HG03095 (cell line): ENCODE measurements around the gene BPHL.
"Not testable (repeated sequence)": the region's sequence is repeated elsewhere in the genome, so short reads cannot be mapped to it uniquely, and the experiment has no call there.

Experiments used
- ATAC-seq: cut with Tn5 transposase; IDR thresholded peaks from one replicate; pipeline ENCODE4 v1.9.1; 2021; ENCODE audit warnings: moderate library complexity; ENCODE audit not compliant: unreplicated experiment

BPHL gene

DNA sequence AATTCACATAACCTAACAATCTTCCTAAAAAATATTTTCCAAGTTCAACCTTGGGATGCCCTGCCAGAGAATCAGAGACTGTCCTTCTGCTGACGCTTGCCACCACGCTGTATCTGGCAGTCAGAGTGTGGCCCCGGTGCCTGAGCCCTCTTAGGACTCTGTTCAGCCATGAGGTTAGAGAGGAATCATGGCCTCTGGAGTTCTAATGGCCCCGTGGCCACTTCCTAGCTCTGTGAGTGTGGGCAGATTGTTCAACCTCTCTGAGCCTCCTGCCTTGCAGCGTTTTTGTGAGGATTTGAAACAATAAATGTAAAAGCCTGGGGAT lies 2.2 kb downstream of the BPHL start:
- no peak for ATAC-seq

DNA sequence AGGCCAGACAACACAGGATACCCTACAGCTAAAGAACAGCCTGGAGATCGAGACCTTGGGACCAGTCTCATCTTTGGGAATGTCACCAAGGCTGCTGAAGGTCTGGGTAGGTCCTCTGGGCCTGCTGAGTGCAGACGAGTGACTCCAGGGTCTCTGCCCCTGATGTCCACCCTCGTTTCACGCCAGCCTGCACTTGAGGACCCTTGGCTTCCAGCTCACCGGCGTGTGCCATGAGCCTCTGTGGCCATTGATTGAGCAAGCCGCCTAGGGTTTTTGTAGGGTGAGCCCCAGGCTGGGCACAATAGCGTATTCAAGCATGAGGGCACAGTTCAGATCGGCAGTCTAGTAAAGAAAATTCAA lies 4.3 kb downstream of the BPHL start:
- no peak for ATAC-seq

DNA sequence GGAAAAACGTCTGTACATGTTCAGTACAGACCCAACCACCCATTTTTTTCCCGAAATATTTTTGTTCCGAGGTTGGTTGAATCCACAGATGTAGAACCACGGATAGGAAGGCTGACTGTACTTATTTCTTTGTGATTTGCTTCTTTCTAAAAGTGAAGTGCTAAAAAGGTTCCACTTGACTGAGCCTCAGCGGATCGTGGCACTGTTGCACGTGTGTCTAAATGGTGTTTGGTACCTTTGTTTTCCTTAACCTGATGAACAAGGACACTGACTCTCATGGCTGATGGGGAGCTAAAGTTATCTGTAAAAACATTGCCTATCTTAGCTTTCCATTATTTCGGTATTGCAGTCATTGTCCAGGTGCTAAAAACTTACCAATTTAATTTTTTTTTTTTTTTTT lies 6.2 kb downstream of the BPHL start:
- no peak for ATAC-seq

DNA sequence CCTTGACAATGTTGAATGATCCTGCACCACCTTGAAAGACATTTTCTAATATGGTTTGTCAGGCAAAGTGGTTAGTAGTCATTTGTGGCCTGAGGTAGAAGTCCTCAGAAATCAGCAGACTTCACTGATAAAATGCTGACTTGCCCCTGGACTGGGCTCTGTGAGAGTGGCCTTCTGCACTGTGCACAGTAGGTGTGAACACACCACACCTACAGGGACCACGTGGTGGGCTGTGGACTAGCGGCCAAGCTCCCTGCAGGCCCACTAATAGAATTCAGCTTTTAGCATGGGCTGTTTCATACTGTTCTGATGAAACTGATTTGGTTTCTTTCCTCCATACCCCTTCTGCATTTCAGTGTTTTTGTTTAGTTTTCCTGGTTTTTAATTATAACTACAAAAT lies 7.3 kb downstream of the BPHL start:
- ATAC-seq, result no peak

DNA sequence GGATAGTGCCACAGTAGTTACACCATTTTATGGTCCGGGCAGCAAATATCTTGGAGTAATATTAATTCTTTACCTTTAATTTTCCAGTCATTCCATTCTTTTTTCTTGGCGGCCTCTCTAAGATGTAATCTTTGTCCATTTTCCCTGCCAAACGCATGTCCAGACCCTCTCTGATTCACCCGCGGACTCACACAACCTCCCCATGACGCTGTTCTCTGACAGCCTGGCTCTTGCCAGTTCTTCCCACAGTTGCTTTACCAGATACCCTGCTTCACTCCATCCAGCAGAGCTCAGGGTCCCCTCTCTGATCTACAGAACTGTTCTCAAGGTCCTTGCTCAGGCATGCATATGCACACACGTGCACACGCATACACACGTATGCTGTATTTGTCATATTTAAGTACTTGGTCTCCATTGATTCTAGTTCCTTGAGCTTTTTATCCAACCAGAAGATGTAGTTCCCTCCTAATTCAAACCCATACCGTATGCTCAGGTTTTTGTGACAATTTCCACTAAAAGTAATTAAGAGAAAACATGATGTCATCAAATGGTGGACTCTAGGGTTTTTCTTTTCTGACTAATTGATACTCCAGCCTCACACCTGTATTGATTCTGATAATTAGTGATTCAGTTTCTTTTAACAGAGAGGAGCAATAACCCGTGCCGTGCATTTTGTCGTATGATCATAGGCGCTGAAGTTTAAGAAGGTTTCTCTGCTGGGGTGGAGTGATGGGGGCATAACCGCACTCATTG lies 10.0 kb downstream of the BPHL start:
- no peak for ATAC-seq

DNA sequence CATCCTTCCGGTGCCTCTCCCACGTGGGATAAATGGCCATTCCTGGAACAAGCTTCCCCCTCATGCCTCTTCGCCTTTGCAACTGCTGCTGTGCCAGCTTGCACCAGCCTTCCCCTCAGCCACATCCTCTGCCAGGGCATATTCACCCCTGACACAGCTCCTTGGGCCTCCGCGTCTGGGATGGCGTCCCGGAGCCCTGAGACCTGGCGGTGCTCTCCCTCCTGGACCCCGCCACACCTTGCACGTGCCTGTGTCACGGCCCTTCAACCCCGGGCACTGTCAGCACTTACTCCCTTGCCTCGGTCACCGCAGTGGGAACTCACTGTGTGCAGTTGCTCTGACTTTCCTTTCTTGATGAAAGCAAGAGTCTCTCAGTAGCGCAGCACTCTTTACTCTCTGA lies 13.2 kb downstream of the BPHL start:
- no peak for ATAC-seq

DNA sequence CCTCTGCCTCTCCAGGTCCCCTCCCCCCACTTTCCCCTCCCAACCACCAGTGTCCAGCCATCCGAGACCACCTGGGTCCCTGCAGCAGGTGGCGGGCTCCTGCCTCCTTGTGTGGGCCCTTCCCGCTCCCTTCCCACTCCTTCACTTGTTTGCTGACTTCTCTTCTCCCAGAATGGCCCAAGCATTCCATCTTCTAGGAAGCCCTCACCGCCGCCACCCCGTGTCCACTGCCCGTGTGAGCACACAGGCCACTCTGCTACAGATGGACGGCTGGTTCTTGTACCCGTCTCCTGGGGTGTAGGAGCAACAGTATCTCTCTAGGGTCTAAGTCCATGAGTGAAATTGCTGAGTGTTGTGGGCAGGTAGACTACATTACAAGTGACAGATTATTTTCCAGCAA lies 15.0 kb downstream of the BPHL start:
- ATAC-seq, result no peak

DNA sequence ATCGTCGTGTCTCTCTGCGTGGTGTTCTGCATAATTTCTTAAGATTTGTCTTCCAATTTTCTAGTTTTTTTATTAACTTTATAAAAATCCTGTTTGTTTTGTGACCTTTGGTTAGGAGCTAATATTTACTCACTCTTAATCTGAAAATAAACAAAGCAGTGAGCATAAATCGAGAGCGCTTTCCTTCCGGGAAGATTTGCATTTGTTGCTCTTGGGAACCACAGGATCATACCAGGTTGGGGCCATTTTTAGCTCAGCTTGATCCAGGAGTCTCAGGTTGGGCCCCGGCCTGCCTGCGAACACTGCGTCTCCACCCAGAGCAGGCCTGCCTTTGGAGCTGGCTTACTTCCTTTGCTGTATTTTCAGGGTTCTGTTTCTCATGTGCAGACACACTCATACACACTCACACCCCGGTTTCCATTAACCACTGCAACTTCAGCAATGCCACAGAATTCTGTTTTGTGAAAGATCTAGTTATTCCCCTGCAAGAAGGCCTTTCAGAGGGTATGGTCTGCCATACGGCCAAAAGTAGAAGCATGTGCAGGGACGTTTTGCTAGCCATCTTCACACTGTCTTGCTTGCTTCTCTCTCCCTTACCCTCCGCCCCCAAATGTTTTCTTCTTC lies 17.3 kb downstream of the BPHL start:
- ATAC-seq, result no peak

DNA sequence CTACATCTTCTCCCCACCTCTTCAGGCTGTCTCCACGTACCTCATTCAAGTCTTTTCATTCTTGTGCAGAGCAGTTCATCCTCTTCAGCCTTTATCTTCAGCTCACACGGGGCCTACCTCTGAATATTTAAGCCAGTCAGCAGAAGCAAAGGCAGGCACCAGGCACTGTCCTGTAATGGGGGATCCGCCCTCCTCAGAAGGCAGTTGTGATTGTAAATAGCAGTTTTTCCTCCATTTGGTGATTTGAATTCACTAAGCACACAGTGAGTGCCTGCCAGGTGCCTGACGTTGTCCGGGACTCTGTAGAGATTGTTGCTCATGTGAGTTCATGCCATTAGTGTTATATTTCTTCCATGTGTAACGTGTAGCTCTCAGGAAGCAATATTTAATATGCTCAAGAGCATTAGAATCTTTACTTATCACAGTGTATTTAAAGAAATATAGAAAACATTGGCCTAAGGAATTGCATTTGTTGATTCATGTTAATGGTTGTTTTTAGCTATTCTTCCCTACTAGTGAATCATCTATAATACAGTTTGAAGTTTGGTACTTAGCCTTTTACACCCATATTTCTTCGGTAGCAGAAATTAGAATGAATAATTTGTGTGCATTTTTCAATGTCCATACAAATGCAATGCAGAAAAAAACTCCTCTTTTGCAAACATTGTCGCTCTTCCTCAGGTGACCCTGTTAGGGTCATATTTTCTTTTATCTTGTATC lies 17.9 kb downstream of the BPHL start:
- no peak for ATAC-seq

DNA sequence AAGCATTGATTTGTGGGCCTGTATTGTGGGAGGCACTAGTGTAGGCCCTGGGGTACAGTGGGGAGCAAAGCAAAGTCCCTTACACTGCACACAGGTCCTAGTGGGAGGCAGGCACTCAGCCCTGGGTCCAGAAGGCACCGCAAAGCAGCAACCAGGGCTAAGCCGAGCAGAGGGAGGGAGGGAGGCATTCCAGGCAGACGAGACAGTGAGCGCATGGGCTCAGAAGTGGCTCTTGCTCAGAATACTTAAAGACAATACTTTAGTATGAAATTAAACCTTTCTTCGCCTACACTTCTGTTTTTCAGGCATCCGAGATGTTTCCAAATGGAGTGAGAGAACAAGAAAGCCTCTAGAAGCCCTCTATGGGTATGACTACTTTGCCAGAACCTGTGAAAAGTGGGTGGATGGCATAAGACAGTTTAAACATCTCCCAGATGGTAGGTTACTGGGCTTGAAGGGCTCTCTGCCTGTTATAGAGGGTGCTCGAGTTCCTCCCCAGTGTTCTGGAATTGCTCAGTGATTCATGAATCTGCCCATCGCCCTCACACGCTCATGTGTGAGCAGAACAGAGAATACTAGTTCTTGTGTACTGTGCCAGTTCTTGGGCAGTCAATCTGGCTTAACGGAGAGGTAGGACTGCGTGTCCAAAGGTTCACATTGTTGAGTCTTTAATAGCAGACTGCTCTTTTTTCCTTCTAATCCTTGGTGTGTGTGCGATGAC lies 18.7 kb downstream of the BPHL start:
- ATAC-seq, result no peak

DNA sequence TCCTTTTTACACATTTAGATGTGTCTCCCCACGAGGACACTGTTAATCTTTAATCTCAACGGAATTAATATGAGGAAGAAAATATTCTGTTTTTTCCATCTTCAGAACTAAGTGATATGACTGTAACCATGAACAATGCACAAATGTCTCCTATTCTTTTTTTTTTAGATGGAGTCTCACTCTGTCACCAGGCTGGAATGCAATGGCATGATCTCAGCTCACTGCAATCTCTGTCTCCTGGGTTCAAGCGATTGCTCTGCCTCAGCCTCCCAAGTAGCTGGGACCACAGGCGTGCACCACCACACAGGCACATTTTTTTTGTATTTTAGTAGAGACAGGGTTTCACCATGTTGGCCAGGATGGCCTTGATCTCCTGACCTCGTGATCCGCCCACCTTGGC lies 19.4 kb downstream of the BPHL start:
- not testable (repeated sequence) for ATAC-seq

DNA sequence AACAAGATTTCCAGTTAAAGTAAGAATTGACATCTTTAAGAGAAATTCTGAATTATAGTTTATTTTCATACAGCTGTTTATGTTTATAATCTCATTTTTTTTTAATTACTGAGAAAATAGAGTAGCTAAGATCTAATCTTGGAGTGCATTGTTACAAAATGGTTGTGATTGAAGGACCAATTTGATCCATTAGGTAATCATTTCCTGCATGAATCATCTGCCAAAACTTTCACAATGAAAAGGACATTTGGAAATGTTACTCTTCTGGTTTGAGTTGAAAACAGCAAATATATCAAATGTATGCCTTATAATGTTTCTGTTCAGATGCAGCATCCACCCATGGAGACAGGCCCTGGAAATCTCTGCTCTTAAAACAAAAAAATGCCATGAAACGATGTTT lies 19.8 kb downstream of the BPHL start:
- ATAC-seq, result no peak

DNA sequence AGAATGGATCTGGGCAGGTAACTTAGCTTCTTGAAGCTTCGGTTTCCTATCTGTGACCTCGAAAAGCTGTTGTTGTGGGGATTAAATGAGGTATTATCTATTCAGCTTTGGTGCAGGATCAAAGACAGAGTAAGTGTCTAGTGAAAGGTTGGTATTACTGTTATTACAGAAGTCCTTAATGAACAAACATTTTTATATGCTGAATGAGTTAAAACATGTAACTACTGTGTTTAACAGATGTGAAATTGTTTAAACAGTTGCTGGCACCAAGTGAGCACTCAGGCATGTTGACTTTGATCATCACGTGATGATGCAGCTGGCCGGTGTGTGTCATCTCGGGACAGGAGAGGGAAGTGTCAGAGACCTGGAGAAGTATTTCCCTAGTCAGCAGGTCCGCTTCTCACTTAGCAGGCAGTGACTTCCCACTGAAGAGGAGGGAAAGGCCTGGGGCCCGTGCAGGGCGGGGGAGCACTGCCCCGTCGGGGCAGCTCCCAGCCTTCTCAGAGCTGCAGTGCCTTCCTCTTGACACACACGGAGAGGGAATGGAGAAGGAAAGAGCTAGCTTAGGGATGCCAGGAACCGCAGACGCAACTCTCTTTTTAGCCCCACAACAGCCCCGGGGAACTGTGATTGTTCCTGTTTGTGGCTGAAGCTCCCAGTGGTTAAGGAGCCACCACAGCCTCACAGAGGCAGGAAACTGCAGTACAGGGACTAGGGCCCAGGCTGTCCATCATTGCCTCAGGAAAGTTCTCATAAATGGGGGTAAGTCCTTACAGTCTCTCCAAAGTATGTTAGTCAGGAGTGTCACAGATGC lies 20.8 kb downstream of the BPHL start:
- no peak for ATAC-seq

DNA sequence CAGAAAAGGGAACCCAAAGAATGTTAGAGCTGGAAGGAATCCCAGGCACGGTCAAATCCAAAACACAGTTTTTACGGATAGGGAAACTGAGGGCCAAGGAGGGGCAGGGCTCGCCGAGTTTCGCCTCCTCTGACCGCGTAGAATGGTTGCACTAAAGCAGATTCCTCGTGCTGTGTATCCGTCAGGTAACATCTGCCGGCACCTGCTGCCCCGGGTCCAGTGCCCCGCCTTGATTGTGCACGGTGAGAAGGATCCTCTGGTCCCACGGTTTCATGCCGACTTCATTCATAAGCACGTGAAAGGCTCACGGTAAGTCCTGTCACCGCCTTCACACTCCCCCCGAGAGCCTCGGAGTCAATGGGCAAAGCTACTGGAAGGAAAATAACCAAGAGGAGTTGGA lies 21.7 kb downstream of the BPHL start:
- ATAC-seq, result no peak

DNA sequence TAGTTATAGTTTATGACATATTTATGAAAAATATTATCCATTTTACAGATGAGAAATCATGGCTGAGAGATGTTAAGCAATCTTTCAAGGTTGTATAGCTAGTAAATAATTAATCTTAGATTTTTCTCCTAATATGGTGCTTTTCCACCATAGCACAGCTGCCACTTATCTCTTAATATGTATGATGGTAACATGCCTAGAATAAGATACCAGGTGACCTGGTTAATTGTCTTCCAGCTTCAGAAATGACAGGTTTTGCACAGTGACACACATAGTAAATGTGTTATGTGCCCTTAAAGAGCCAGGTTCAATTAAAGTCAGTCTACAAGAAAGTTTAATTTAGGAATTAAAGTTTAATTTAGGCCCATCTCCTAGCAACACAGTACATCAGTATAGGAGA lies 24.0 kb downstream of the BPHL start:
- no peak for ATAC-seq

DNA sequence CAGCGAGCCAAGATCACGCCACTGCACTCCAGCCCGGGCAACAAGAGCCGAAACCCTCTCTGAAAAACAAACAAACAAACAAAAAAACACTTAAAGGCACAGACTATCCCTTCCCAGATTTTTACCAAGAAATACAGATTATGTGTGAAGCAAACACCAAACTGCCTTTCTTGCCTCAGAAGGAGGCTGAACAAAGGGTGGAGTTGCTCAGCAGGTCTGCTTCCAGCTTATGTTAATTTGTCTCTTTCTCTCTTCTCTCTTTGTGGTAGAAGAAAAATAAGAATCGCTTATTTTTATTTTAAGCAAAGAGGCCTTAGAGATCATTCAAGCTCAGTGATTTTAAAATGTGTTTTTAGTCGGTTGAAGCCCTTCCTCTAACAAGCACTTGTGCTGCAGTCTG lies 24.6 kb downstream of the BPHL start:
- no peak for ATAC-seq

DNA sequence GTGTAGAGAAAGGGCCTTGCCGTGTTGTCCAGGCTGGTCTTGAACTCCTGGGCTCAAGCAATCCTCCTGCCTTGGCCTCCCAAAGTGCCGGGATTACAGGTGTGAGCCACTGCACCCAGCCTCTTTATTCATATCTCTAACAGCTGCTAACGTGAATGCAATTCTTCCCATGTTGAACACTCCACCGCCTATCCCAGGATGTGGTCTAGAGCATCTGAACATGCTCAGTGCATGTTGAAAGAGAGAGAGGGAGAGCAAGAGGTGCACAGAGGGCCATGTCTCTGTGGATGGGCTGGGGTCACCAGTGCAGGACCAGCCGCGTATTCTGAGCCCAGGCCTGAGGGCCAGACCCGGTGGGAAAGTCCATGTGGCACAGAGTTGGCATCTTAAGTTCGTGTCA lies 26.1 kb downstream of the BPHL start:
- ATAC-seq, result no peak

DNA sequence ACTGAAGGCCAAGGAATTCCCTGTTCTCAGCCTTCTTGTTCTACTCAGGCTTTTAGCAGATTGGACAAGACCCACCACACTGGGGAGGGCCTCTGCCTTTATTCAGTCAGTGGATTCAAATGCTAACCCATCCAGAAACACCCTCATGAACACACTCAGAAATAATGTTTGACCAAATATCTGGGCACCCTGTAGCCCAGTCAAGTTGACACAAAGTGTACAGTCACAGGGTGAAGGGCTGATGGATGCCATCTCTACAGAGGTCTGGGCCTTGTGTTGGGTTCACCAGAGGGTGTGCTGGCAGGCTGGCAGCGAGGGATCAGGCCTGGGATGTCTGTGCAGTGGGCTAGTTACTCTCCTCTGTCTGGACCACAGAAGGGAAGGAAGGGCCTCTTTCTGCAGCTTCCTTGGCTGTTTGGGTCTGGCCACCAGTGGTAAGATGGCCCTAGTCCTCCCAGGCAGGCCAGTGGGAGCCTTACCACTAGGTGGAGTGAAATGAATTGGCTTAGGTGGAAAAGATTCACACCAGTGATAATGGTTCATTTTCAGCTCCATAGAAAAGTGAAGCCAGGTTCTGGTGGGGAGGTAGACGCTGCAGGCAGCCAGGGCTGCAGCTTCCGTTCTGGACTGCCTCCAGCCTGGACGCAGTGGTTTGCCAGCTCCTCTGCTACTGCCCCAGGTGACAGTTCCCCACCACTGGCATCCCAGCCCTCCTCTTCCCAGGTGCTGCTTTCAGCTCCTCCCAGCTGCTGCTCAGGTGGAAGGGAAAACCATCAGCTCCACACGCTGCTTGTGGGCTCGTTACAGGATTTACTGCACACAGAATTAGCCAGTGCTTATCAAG lies 29.6 kb downstream of the BPHL start:
- ATAC-seq, result no peak

DNA sequence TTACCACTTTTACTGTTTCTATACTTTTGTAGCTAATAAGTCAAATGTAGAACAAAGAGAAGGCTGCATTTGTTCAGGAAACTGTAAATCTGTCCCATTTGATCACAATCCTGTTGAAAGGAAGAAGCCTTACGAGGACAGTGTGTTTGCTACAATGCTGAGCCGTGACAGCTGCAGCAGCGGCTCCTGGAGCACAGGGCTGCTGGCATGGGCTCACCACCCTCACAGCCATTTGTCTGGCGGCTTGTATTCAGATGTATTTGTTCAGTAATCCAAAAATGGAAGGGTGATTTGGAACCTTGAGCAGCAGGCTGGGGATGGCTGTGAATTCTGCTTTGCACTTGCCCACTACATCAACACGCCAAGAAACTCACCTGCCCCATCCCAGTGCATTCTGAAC lies 33.2 kb downstream of the BPHL start:
- no peak for ATAC-seq

DNA sequence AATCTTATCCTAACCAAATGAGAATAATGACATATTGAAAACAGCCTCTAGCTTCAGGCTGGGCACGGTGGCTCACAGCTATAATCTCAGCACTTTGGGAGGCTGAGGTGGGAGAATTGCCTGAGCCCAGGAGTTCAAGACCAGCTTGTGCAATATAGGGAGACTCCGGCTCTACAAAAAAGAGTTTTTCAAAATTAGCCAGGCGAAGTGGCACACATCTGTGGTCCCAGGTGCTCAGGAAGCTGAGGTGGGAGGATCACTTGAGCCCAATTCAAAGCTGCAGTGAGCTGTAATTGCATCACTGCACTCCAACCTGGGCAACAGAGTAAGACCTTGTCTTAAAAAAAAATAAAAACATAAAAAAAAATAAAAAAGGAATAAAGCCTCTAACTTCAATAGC lies 34.2 kb downstream of the BPHL start:
- no peak for ATAC-seq
